Effector CD8-positive, alpha-beta T cell (primary cell): ENCODE results near the gene CDCA5.
A peak's percentile ranks its signal among the peaks of the same experiment; 100 is the strongest.
"Not testable (repeated sequence)": the region's sequence is repeated elsewhere in the genome, so short reads cannot be mapped to it uniquely, and the experiment has no call there.

Experiments used
- DNase-seq: peaks from one replicate; lab custom pipeline; 2025; lab: John Stamatoyannopoulos, UW

CDCA5 gene

GRCh38 chr11:65119670-65119995 lies 35.8 kb upstream of the CDCA5 start:
- DNase-seq = no peak

GRCh38 chr11:65118891-65119669 lies 35.2 kb upstream of the CDCA5 start:
- DNase-seq = not testable (repeated sequence)

- no peak for DNase-seq
These were observed 34.4 kb upstream of the CDCA5 start for GRCh38 chr11:65118097-65118837.

- peak; percentile 100 for DNase-seq
These were observed 33.6 kb upstream of the CDCA5 start, which contains the start of gene ZNHIT2 for GRCh38 chr11:65117206-65118096. ZNHIT2 (minus strand) TSS chr11:65117701; CDS start chr11:65117653, 48 bp downstream.

GRCh38 chr11:65116370-65117205 lies 32.7 kb upstream of the CDCA5 start:
- no peak for DNase-seq

DNA sequence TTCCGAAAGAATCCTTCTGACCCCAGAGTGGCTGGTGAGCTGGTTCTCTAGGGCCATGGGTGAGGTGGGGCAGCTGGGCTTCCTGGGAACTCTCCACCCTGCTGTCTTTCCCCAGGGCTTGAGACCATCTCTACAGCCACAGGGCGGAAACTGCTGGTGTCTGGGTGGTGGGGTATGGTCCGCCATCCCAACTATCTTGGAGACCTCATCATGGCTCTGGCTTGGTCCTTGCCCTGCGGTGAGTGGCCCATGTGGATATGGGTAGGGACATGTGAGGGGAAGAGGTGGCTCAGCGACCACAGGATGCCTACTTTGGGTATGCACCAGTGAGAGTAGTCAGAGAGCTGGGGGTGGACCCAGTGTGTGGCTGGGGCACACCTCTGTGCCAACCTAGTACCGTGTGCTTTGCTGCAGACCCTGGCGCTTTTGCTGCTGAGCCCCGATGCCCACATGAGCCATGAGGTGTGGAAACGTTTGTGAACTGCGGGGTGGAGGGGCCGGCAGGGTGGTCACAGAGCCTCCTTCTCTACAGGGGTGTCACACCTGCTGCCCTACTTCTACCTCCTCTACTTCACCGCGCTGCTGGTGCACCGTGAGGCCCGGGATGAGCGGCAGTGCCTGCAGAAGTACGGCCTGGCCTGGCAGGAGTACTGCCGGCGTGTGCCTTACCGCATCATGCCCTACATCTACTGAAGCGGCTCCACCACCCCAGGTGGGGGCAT lies 31.7 kb upstream of the CDCA5 start:
- DNase-seq = no peak

GRCh38 chr11:65114538-65115171 lies 30.8 kb upstream of the CDCA5 start:
- no peak for DNase-seq

GRCh38 chr11:65113839-65114238 lies 30.0 kb upstream of the CDCA5 start:
- no peak for DNase-seq

DNA sequence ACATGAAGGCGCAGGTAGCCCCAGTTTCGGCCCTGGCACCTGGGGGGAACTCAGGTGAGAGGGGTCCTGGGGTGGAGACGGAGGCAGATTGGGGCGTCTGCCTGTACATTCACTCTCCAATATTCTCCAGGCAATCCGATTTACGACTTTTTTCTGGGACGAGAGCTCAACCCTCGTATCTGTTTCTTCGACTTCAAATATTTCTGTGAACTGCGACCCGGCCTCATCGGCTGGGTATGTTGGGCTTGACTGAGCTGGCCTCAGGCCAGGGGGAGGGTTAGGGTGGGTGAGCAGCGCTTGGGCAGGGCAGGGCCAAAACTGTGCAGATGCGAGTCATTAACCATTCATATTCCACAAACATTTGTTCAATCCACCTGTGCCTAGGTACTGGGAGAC lies 29.5 kb upstream of the CDCA5 start:
- DNase-seq = no peak

GRCh38 chr11:65112546-65113360 lies 28.9 kb upstream of the CDCA5 start:
- DNase-seq = peak; percentile 55

DNA sequence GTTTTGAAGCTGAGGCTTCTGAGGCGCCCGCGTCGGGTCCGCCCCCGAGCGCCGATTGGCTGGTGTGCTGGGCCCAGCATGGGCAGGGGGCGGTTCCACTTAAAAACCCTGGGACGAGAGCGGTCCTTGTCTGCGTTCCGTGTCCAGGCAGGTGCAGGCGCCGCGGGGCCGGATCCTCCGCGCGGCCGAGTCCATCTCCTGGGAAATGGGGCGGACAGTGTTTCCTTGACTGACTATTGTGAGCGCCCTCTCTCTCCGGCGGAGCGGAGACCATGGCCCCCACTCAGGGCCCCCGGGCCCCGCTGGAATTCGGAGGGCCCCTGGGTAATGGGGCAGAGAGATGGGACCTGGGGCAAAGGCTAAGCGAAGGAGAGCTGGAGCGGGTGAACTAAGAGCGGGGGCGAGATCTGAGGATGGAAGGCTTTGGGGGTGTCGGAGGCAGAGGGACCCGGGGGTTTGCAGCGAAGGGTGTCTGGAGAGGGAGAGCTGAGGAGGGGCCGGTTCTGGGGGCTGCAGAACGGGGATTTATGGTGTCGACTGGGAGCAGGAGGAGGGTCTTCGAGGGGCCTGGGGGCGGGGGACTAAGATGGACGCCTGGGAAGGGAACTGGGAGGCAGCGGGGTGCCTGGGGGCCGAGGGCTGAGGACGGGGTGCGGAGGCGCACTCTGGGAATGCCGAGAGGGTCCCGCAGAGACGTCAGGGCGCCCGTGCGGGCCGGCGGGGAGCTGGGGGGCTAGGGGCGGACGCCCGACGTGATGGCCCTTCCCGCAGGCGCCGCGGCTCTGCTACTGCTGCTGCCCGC lies 28.1 kb upstream of the CDCA5 start, which contains the start of gene TM7SF2:
TM7SF2 (plus strand) TSS at position 129 of the 802 bp plus-strand sequence; CDS start at position 273, 144 bp downstream.
- peak; percentile 90 for DNase-seq

GRCh38 chr11:65111159-65111743 lies 27.4 kb upstream of the CDCA5 start:
- no peak for DNase-seq

- DNase-seq = peak; percentile 96
These were observed 26.6 kb upstream of the CDCA5 start for GRCh38 chr11:65110354-65110861.

GRCh38 chr11:65109231-65110198 lies 25.7 kb upstream of the CDCA5 start:
- no peak for DNase-seq

- no peak for DNase-seq
These were observed 24.8 kb upstream of the CDCA5 start for GRCh38 chr11:65108469-65109123.
